Endothelial cell of umbilical vein (primary cell): Measurements from ENCODE around the gene LAMA5. TPM values are rescaled to one million over a fixed set of nuclear protein-coding genes. Genes with fewer than 3 reads are reported as not detected.

Experiments
- BruUV-seq: library from RNA; stranded (reverse); fragments of 400-500 nt; replicated peaks from 2 replicates; lab custom pipeline; 2021; lab: Mats Ljungman, UMichigan
- CTCF ChIA-PET: fragments of 300-600, 350-600 bp; sonication (Branson Sonifier 250); formaldehyde crosslinking; loops from one replicate; lab custom pipeline; 2021; ENCODE audit warnings: antibody characterized with exemption, inconsistent platforms; lab: Charles Lee
- POLR2A ChIA-PET: fragments of 300-600, 350-600 bp; sonication (Branson Sonifier 250); formaldehyde crosslinking; loops from one replicate; lab custom pipeline; 2021; ENCODE audit warnings: antibody characterized with exemption, inconsistent platforms; lab: Charles Lee
- DNase-seq: peaks from one replicate; pipeline ENCODE4 v3.0.0-alpha.2; 2011; ENCODE audit warnings: low read depth, low spot score
- FAIRE-seq: peaks from 2 replicates; lab custom pipeline; 2011; peaks lifted over from hg19 to GRCh38; lab: Jason Lieb, UNC
- H2AFZ ChIP-seq: 2 replicates; pipeline ENCODE4 v1.6.0; 2012; ENCODE audit warnings: low read depth, low read length, control low read depth, inconsistent platforms
- H3K27ac ChIP-seq: 2 replicates; pipeline ENCODE4 v1.5.1; 2011; ENCODE audit warnings: low read depth, mild to moderate bottlenecking, control low read depth, low read length, moderate library complexity; ENCODE audit not compliant: insufficient read depth
- H3K27me3 ChIP-seq, 2 experiments: 2 replicates each; pipeline versions ENCODE4 v1.6.0 to v1.6.1; 2011; ENCODE audit warnings: low read length in 2 of 2, mixed read lengths in 1 of 2; ENCODE audit not compliant: control insufficient read depth in 2 of 2, insufficient read depth in 2 of 2
- H3K36me3 ChIP-seq, 2 experiments: 2 replicates in 1 of 2; 3 replicates in 1 of 2; pipeline ENCODE4 v1.5.1; 2011; ENCODE audit warnings: low read length in 2 of 2, mild to moderate bottlenecking in 1 of 2, moderate library complexity in 1 of 2; ENCODE audit not compliant: control insufficient read depth in 2 of 2, insufficient read depth in 2 of 2; ENCODE audit errors: extremely low read depth in 1 of 2
- H3K4me1 ChIP-seq: 3 replicates; pipeline ENCODE4 v1.5.1; 2011; ENCODE audit warnings: mild to moderate bottlenecking, low read length; ENCODE audit not compliant: control insufficient read depth, insufficient read depth; ENCODE audit errors: extremely low read depth
- H3K4me2 ChIP-seq: 2 replicates; pipeline ENCODE4 v1.6.1; 2011; ENCODE audit warnings: low read length, control low read depth, mixed read lengths; ENCODE audit not compliant: insufficient read depth
- H3K4me3 ChIP-seq, 3 experiments: fragments of 200-600 bp in 1 of 3; sonication (generic), shearing (Covaris generic) in 1 of 3; replicated peaks in 1 of 3; 2 replicates each; pipeline ENCODE4 v1.5.1; 2011 to 2016; ENCODE audit warnings: control low read depth in 3 of 3, low read length in 3 of 3, mild to moderate bottlenecking in 2 of 3, inconsistent platforms in 1 of 3, low read depth in 1 of 3, moderate library complexity in 1 of 3; ENCODE audit not compliant: insufficient read depth in 1 of 3
- H3K79me2 ChIP-seq: 2 replicates; pipeline ENCODE4 v1.6.0; 2012; ENCODE audit warnings: low read length, inconsistent platforms; ENCODE audit not compliant: control insufficient read depth, insufficient read depth
- H3K9ac ChIP-seq: replicated peaks from 2 replicates; pipeline ENCODE3; 2011; ENCODE audit warnings: low read length, control low read depth; ENCODE audit not compliant: insufficient read depth; ENCODE audit errors: extremely low read depth
- H3K9me1 ChIP-seq: replicated peaks from 3 replicates; pipeline ENCODE4 v1.6.0; 2011; ENCODE audit warnings: mild to moderate bottlenecking, low read length; ENCODE audit not compliant: control insufficient read depth, insufficient read depth; ENCODE audit errors: extremely low read depth
- H3K9me3 ChIP-seq: replicated peaks from 2 replicates; pipeline ENCODE4 v1.5.1; 2012; ENCODE audit warnings: low read length, inconsistent platforms; ENCODE audit not compliant: control insufficient read depth, insufficient read depth
- H4K20me1 ChIP-seq: replicated peaks from 2 replicates; pipeline ENCODE3; 2011; ENCODE audit warnings: mild to moderate bottlenecking, low read length; ENCODE audit not compliant: control insufficient read depth, insufficient read depth; ENCODE audit errors: extremely low read depth
- CTCF ChIP-seq, 2 donors: IDR thresholded peaks; 1 replicate in 1 of 2; 2 replicates in 1 of 2; pipeline ENCODE4 v1.5.1; 2011; ENCODE audit warnings: low read length in 2 of 2, mild to moderate bottlenecking in 2 of 2, moderate library complexity in 2 of 2, control low read depth in 1 of 2, inconsistent platforms in 1 of 2, low read depth in 1 of 2; ENCODE audit not compliant: insufficient read depth in 1 of 2; ENCODE audit errors: extremely low read depth in 1 of 2
- EZH2 ChIP-seq: IDR thresholded peaks from 2 replicates; pipeline ENCODE4 v1.6.1; 2012; ENCODE audit warnings: borderline replicate concordance, low read depth, mild to moderate bottlenecking, moderate library complexity, low read length, inconsistent platforms; ENCODE audit not compliant: severe bottlenecking
- FOS ChIP-seq: IDR thresholded peaks from 2 replicates; pipeline ENCODE4 v1.6.1; 2011; ENCODE audit warnings: mild to moderate bottlenecking, low read length, moderate library complexity, borderline replicate concordance; ENCODE audit not compliant: insufficient read depth
- GATA2 ChIP-seq: IDR thresholded peaks from 2 replicates; pipeline ENCODE4 v1.7.0; 2011; ENCODE audit warnings: low read depth, mild to moderate bottlenecking, moderate library complexity, mixed read lengths, low read length; ENCODE audit not compliant: insufficient read length, insufficient read depth
- JUN ChIP-seq: IDR thresholded peaks from 2 replicates; pipeline ENCODE4 v1.6.1; 2011; ENCODE audit warnings: borderline replicate concordance, low read depth; ENCODE audit not compliant: insufficient read length, insufficient read depth
- MAX ChIP-seq: IDR thresholded peaks from 2 replicates; pipeline ENCODE4 v1.6.1; 2011; ENCODE audit not compliant: insufficient read depth, insufficient read length
- MYC ChIP-seq: IDR thresholded peaks from one replicate; pipeline ENCODE4 v1.6.1; 2011; ENCODE audit warnings: mild to moderate bottlenecking, low read depth, low read length
- POLR2A ChIP-seq: IDR thresholded peaks from 2 replicates; pipeline ENCODE4 v1.6.1; 2012; ENCODE audit warnings: low read depth, mild to moderate bottlenecking, control low read depth, low read length
- POLR2AphosphoS5 ChIP-seq: IDR thresholded peaks from 2 replicates; pipeline ENCODE4 v1.6.1; 2012; ENCODE audit warnings: low read depth, mild to moderate bottlenecking, control low read depth, low read length, moderate library complexity; ENCODE audit not compliant: insufficient read depth
- dilution Hi-C: fragments of 300-500 bp; cut with MboI; formaldehyde crosslinking; loops from one replicate; pipeline ENCODE4 v1.15.0; 2019; ENCODE audit warnings: low sequenced_read_pairs; ENCODE audit not compliant: extremely low pct_ligation_motif_present
- intact Hi-C: fragments of 100-400 bp; cut with micrococcal nuclease; formaldehyde crosslinking; loops from one replicate; pipeline ENCODE4 v1.10.0; 2022
- polyA plus RNA-seq, 4 experiments: library from polyadenylated mRNA; depleted of rRNA in 3 of 4; stranded (reverse) in 3 of 4; unstranded in 1 of 4; fragments of >200 nt; gene quantifications; 2 replicates each; pipeline versions ENCODE4 v1.2.1 to v1.2.3, GENCODE V29; 2011 to 2012; ENCODE audit warnings: missing spikeins in 1 of 4
- total RNA-seq: library from RNA; stranded (reverse); gene quantifications from 2 replicates; pipeline ENCODE4 v1.2.3, GENCODE V29; 2021

Gene LAMA5
- total and polyA plus RNA-seq, 2 donors (not counting 3 experiments of a cell fraction or from before 2014, with no cell fraction given) = 24.0 to 145 TPM

GRCh38 chr20:62289131-62289530 lies 78.0 kb downstream of the LAMA5 start:
- intact Hi-C loops (loop anchor here (5.0 kb wide), 1 partner anchor 87 kb away; no protein-coding TSS in a partner anchor), dilution Hi-C loops (no loop called here)
- Histone ChIP-seq H3K9ac (no peak overlapping the region), H3K4me2 (no peak overlapping the region), H3K36me3 (peaks cover 0 to 14% of the 10 kb centered on the region in 2 experiments), H3K4me3 (no peak overlapping the region), H3K79me2 (no peaks in the 10 kb centered on the region), H3K9me1 (no peaks in the 10 kb centered on the region), H3K4me1 (peaks cover 19% of the 10 kb centered on the region), H2AFZ (no peak overlapping the region), H3K9me3 (no peaks in the 10 kb centered on the region), H3K27me3 (no peaks in the 10 kb centered on the region), H4K20me1 (no peaks in the 10 kb centered on the region), H3K27ac (no peak overlapping the region)
- CTCF ChIA-PET = no interaction called here
- TF ChIP-seq GATA2 (no peak), FOS (no peak), POLR2A (no peak), MYC (no peak), EZH2 (no peak), MAX (no peak), CTCF (IDR thresholded peaks at IDR 0.05; ENCODE audit: extremely low read depth in 1 of 2, insufficient read depth in 1 of 2, low read depth in 1 of 2, low read length in 2 of 2) (no peak), JUN (no peak), POLR2AphosphoS5 (no peak)
- POLR2A ChIA-PET = no interaction called here
- FAIRE-seq = no peak
- DNase-seq = no peak
- no TSS peak for BruUV-seq
